Measurements from ENCODE around the gene NUDCD3.

The NUDCD3 gene

GRCh38 chr7:44382459-44383265 is 107.8 kb downstream of the NUDCD3 start:
- Mint-ChIP-seq H3K27ac (no peak overlapping the region), H3K36me3 (peaks cover 37% of the 10 kb centered on the region), H3K4me1 (peaks cover 19% of the 10 kb centered on the region), H3K9me3 (no peaks in the 10 kb centered on the region), H3K27me3 (no peaks in the 10 kb centered on the region), H3K4me3 (no peak overlapping the region)
- no peak for ATAC-seq

GRCh38 chr7:44381494-44382220 is 108.8 kb downstream of the NUDCD3 start:
- no peak overlapping the region for H3K4me3 Mint-ChIP-seq
- peaks cover 30% of the 10 kb centered on the region for H3K4me1 Mint-ChIP-seq
- no peak for ATAC-seq
- H3K27ac Mint-ChIP-seq = no peak overlapping the region
- H3K27me3 Mint-ChIP-seq = no peaks in the 10 kb centered on the region
- no peaks in the 10 kb centered on the region for H3K9me3 Mint-ChIP-seq
- H3K36me3 Mint-ChIP-seq = peaks cover 33% of the 10 kb centered on the region

- H3K9me3 Mint-ChIP-seq = no peaks in the 10 kb centered on the region
- H3K36me3 Mint-ChIP-seq = peaks cover 27% of the 10 kb centered on the region
- ATAC-seq = no peak
- H3K4me3 Mint-ChIP-seq = no peak overlapping the region
- no peak overlapping the region for H3K27ac Mint-ChIP-seq
- H3K27me3 Mint-ChIP-seq = no peaks in the 10 kb centered on the region
- peaks cover 33% of the 10 kb centered on the region for H3K4me1 Mint-ChIP-seq
Observed at GRCh38 chr7:44380831-44381493, 109.5 kb downstream of the NUDCD3 start.

- no peaks in the 10 kb centered on the region for H3K9me3 Mint-ChIP-seq
- peaks cover 4% of the 10 kb centered on the region for H3K27me3 Mint-ChIP-seq
- no peak overlapping the region for H3K4me3 Mint-ChIP-seq
- H3K27ac Mint-ChIP-seq = no peak overlapping the region
- peaks cover 21% of the 10 kb centered on the region for H3K36me3 Mint-ChIP-seq
- no peak for ATAC-seq
- H3K4me1 Mint-ChIP-seq = peaks cover 33% of the 10 kb centered on the region
Observed at GRCh38 chr7:44380189-44380830, 110.1 kb downstream of the NUDCD3 start.

- H3K9me3 Mint-ChIP-seq = no peaks in the 10 kb centered on the region
- no peak for ATAC-seq
- H3K4me1 Mint-ChIP-seq = peaks cover 33% of the 10 kb centered on the region
- H3K27ac Mint-ChIP-seq = no peak overlapping the region
- no peak overlapping the region for H3K4me3 Mint-ChIP-seq
- H3K36me3 Mint-ChIP-seq = peaks cover 14% of the 10 kb centered on the region
- H3K27me3 Mint-ChIP-seq = peaks cover 11% of the 10 kb centered on the region
Observed at GRCh38 chr7:44379366-44380188, 110.9 kb downstream of the NUDCD3 start.

GRCh38 chr7:44378744-44379143 is 111.7 kb downstream of the NUDCD3 start:
- peak overlapping the region; percentile 63 for H3K27ac Mint-ChIP-seq
- no peaks in the 10 kb centered on the region for H3K9me3 Mint-ChIP-seq
- no peak overlapping the region for H3K4me3 Mint-ChIP-seq
- peaks cover 11% of the 10 kb centered on the region for H3K27me3 Mint-ChIP-seq
- peaks cover 11% of the 10 kb centered on the region for H3K36me3 Mint-ChIP-seq
- peaks cover 33% of the 10 kb centered on the region for H3K4me1 Mint-ChIP-seq
- ATAC-seq = no peak

GRCh38 chr7:44377681-44378421 is 112.6 kb downstream of the NUDCD3 start:
- no peak overlapping the region for H3K4me3 Mint-ChIP-seq
- peak; percentile 85 for ATAC-seq

GRCh38 chr7:44377134-44377463 is 113.4 kb downstream of the NUDCD3 start:
- peak overlapping the region; percentile 63 for H3K27ac Mint-ChIP-seq

More at GRCh38 chr7:44377681-44378421, 112.6 kb downstream of the NUDCD3 start:
- peaks cover 11% of the 10 kb centered on the region for H3K36me3 Mint-ChIP-seq
- H3K4me1 Mint-ChIP-seq = peaks cover 33% of the 10 kb centered on the region
- peaks cover 11% of the 10 kb centered on the region for H3K27me3 Mint-ChIP-seq
- peak overlapping the region; percentile 63 for H3K27ac Mint-ChIP-seq
- no peaks in the 10 kb centered on the region for H3K9me3 Mint-ChIP-seq

GRCh38 chr7:44376429-44377133 is 113.9 kb downstream of the NUDCD3 start:
- peaks cover 2% of the 10 kb centered on the region for H3K36me3 Mint-ChIP-seq
- H3K9me3 Mint-ChIP-seq = no peaks in the 10 kb centered on the region
- H3K4me1 Mint-ChIP-seq = peaks cover 33% of the 10 kb centered on the region
- ATAC-seq = no peak
- no peak overlapping the region for H3K4me3 Mint-ChIP-seq
- peak overlapping the region; percentile 63 for H3K27ac Mint-ChIP-seq
- H3K27me3 Mint-ChIP-seq = peaks cover 11% of the 10 kb centered on the region

More at GRCh38 chr7:44377134-44377463, 113.4 kb downstream of the NUDCD3 start:
- H3K4me3 Mint-ChIP-seq = no peak overlapping the region
- peaks cover 7% of the 10 kb centered on the region for H3K36me3 Mint-ChIP-seq
- H3K4me1 Mint-ChIP-seq = peaks cover 33% of the 10 kb centered on the region
- ATAC-seq = no peak
- H3K9me3 Mint-ChIP-seq = no peaks in the 10 kb centered on the region
- H3K27me3 Mint-ChIP-seq = peaks cover 11% of the 10 kb centered on the region

- H3K36me3 Mint-ChIP-seq = no peaks in the 10 kb centered on the region
Observed at GRCh38 chr7:44375926-44376342, 114.5 kb downstream of the NUDCD3 start.

GRCh38 chr7:44375236-44375699 is 115.2 kb downstream of the NUDCD3 start:
- Mint-ChIP-seq H3K4me1 (peaks cover 33% of the 10 kb centered on the region), H3K36me3 (peaks cover under 1% of the 10 kb centered on the region), H3K9me3 (no peaks in the 10 kb centered on the region), H3K4me3 (no peak overlapping the region), H3K27ac (no peak overlapping the region), H3K27me3 (peaks cover 13% of the 10 kb centered on the region)
- ATAC-seq = no peak

More at GRCh38 chr7:44375926-44376342, 114.5 kb downstream of the NUDCD3 start:
- H3K9me3 Mint-ChIP-seq = no peaks in the 10 kb centered on the region
- ATAC-seq = no peak
- no peak overlapping the region for H3K4me3 Mint-ChIP-seq
- peaks cover 11% of the 10 kb centered on the region for H3K27me3 Mint-ChIP-seq
- H3K27ac Mint-ChIP-seq = no peak overlapping the region
- H3K4me1 Mint-ChIP-seq = peaks cover 33% of the 10 kb centered on the region

GRCh38 chr7:44374007-44374763 is 116.3 kb downstream of the NUDCD3 start:
- Mint-ChIP-seq H3K9me3 (peaks cover 9% of the 10 kb centered on the region), H3K27me3 (peaks cover 24% of the 10 kb centered on the region), H3K4me1 (peaks cover 39% of the 10 kb centered on the region), H3K27ac (no peak overlapping the region), H3K36me3 (peaks cover 11% of the 10 kb centered on the region), H3K4me3 (no peak overlapping the region)
- no peak for ATAC-seq

- no peak overlapping the region for H3K27ac Mint-ChIP-seq
- H3K4me3 Mint-ChIP-seq = no peak overlapping the region
Observed at GRCh38 chr7:44373418-44373740, 117.1 kb downstream of the NUDCD3 start.

More at GRCh38 chr7:44373418-44373740, 117.1 kb downstream of the NUDCD3 start:
- Mint-ChIP-seq H3K9me3 (peaks cover 12% of the 10 kb centered on the region), H3K36me3 (peaks cover 15% of the 10 kb centered on the region), H3K4me1 (peaks cover 33% of the 10 kb centered on the region), H3K27me3 (peaks cover 32% of the 10 kb centered on the region)
- no peak for ATAC-seq
